GM19238 (cell line): ENCODE data around the gene GDNF.
"Not testable (repeated sequence)": the region's sequence is repeated elsewhere in the genome, so short reads cannot be mapped to it uniquely, and the experiment has no call there.

Experiments
- DNase-seq: peaks from one replicate; pipeline ENCODE4 v3.0.0; 2011; ENCODE audit warnings: low spot score; ENCODE audit not compliant: insufficient read length

GDNF gene

GRCh38 chr5:37839407-37840052, at the start of gene GDNF:
Gene GDNF, minus strand, starts transcription at chr5:37840041. Its CDS starts 5,245 bp downstream, at chr5:37834796.
- no peak for DNase-seq

- DNase-seq: no peak
These were observed 48.6 kb upstream of the GDNF start for GRCh38 chr5:37888476-37888875.

GRCh38 chr5:37886242-37886905, 46.5 kb upstream of the GDNF start:
- no peak for DNase-seq

GRCh38 chr5:37882636-37883035, 42.8 kb upstream of the GDNF start:
- DNase-seq: no peak

GRCh38 chr5:37881359-37881758, 41.5 kb upstream of the GDNF start:
- DNase-seq: no peak

- DNase-seq: no peak
These were observed 37.1 kb upstream of the GDNF start for GRCh38 chr5:37876943-37877342.

GRCh38 chr5:37876245-37876644, 36.4 kb upstream of the GDNF start:
- DNase-seq: no peak

- DNase-seq: no peak
These were observed 35.4 kb upstream of the GDNF start for GRCh38 chr5:37875051-37875787.

GRCh38 chr5:37873988-37874387, 34.1 kb upstream of the GDNF start:
- no peak for DNase-seq

- DNase-seq: no peak
These were observed 31.4 kb upstream of the GDNF start for GRCh38 chr5:37871023-37871815.

GRCh38 chr5:37869216-37869615, 29.4 kb upstream of the GDNF start:
- DNase-seq: no peak

GRCh38 chr5:37867654-37868053, 27.8 kb upstream of the GDNF start:
- no peak for DNase-seq

- DNase-seq: not testable (repeated sequence)
These were observed 23.1 kb upstream of the GDNF start for GRCh38 chr5:37862907-37863306.

- DNase-seq: no peak
These were observed 20.4 kb upstream of the GDNF start for GRCh38 chr5:37860206-37860605.

GRCh38 chr5:37859805-37860204, 20.0 kb upstream of the GDNF start:
- DNase-seq: no peak

- DNase-seq: no peak
These were observed 18.4 kb upstream of the GDNF start for GRCh38 chr5:37858250-37858649.

GRCh38 chr5:37857696-37858095, 17.9 kb upstream of the GDNF start:
- no peak for DNase-seq

- DNase-seq: no peak
These were observed 15.6 kb upstream of the GDNF start for GRCh38 chr5:37855438-37855837.

- DNase-seq: no peak
These were observed 11.5 kb upstream of the GDNF start for GRCh38 chr5:37851305-37851704.

GRCh38 chr5:37850226-37850865, 10.5 kb upstream of the GDNF start:
- no peak for DNase-seq

GRCh38 chr5:37849641-37850040, 9.8 kb upstream of the GDNF start:
- no peak for DNase-seq
